Uterus (tissue), 2 donors: ENCODE results near the gene ACSS1.

Experiments used
- CTCF ChIP-seq, 4 experiments: fragments of 200-600 bp in 2 of 4; fragments of 450-650 bp in 2 of 4; sonication (generic) in 2 of 4; IDR thresholded peaks; one replicate each; pipeline ENCODE4 v1.5.1; 2016 to 2019; ENCODE audit warnings: antibody characterized with exemption in 4 of 4, mild to moderate bottlenecking in 2 of 4, moderate library complexity in 1 of 4
- POLR2A ChIP-seq, 2 donors: fragments of 450-650 bp; IDR thresholded peaks; one replicate each; pipeline ENCODE4 v1.6.1; 2016; ENCODE audit warnings: antibody characterized with exemption in 2 of 2, mild to moderate bottlenecking in 1 of 2, moderate library complexity in 1 of 2

DNA sequence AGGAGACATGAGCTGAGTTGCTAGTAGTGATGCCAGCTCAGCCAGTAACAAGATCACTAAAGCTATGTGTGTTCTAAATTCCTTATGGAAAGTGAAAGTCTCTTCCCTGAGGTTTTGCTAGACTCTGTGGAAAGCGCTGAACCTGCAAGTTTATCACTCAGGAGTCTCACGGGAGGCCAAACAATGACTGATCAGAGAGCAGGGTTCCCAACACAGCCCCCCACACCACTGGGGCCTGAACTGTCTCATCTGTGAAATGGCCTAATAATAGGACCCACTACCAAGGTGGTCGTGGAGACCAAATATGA, 19.9 kb downstream of the ACSS1 start:
- TF ChIP-seq POLR2A (IDR thresholded peaks at IDR 0.05) (no peak), CTCF (IDR thresholded peaks at IDR 0.05) (no peak)
